ENCODE results near the gene FEM1A.
"Not testable (repeated sequence)": the region's sequence is repeated elsewhere in the genome, so short reads cannot be mapped to it uniquely, and the experiment has no call there.

- not testable (repeated sequence) for TF ChIP-seq POLR2AphosphoS5 (IDR thresholded peaks at IDR 0.05; ENCODE audit: low read depth, low read length); CTCF (IDR thresholded peaks at IDR 0.05); TCF7L2 (IDR thresholded peaks at IDR 0.05; ENCODE audit: low read depth, low read length); REST (IDR thresholded peaks at IDR 0.05; ENCODE audit: insufficient read depth in 1 of 2, low read depth in 2 of 2, low read length in 1 of 2)
Observed at GRCh38 chr19:4822354-4822753, 30.8 kb downstream of the FEM1A start.
